COLO668 (cell line): ENCODE data around the gene ITSN1.

Source experiments
- DNase-seq: peaks from one replicate; lab custom pipeline; 2025; ENCODE audit not compliant: unreplicated experiment; lab: John Stamatoyannopoulos, UW

The ITSN1 gene

GRCh38 chr21:33834801-33835500 lies 192.7 kb downstream of the ITSN1 start:
- DNase-seq = no peak

DNA sequence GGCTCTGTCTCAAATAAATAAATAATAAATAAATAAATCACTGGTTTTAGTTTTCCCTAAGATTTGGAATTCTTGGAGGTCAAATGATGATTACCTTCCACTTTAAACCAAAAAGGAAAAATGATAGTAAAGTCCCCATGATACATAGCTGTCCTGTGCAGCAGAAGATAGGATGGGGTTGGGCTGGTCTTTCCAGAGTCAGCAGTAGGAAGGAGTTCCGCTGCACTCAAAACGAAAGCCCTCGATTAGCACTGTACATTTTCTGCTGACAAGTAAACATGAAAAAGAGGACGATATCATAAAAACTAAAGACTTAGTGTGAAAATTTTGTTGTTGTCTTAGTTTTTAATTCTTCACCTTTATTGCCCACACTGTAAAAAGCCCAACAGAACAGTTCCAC lies 193.6 kb downstream of the ITSN1 start:
- no peak for DNase-seq

DNA sequence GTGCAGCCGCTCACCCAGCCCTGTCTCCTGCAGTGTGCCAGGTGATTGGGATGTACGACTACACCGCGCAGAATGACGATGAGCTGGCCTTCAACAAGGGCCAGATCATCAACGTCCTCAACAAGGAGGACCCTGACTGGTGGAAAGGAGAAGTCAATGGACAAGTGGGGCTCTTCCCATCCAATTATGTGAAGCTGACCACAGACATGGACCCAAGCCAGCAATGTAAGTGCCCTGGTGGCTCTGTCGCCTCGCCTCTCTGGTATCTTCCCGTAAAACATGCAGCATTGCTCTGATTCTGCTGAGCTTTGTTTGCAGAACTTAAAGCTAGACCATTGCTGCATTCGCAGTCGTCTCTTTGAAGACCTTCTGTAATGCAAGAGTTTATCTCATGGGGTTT lies 194.1 kb downstream of the ITSN1 start:
- DNase-seq = no peak

GRCh38 chr21:33839167-33839716 lies 196.9 kb downstream of the ITSN1 start:
- DNase-seq = no peak

GRCh38 chr21:33839806-33840205 lies 197.5 kb downstream of the ITSN1 start:
- DNase-seq = no peak

DNA sequence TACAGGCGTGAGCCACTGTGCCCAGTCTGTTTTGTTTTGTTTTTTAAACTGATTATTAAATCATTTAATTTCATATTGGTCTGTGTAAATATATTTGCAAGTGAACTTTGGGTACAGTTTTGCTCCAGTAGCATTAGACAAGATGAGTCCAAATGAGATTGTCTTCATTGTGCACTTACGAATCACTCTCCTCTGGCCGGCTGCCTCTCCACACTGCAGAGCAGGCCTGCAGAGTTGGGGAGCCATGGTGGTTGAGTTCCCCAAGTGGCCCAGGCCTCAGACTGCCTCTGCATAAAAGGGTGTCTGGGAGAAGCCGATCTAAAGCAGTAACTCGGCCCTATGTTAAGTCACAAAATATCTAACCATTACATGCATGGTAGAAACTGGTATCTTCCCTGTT lies 198.5 kb downstream of the ITSN1 start:
- DNase-seq = no peak

GRCh38 chr21:33841561-33841960 lies 199.3 kb downstream of the ITSN1 start:
- no peak for DNase-seq

GRCh38 chr21:33843216-33843615 lies 200.9 kb downstream of the ITSN1 start:
- DNase-seq = no peak

- DNase-seq = no peak
Observed at GRCh38 chr21:33844104-33844889, 202.0 kb downstream of the ITSN1 start.

DNA sequence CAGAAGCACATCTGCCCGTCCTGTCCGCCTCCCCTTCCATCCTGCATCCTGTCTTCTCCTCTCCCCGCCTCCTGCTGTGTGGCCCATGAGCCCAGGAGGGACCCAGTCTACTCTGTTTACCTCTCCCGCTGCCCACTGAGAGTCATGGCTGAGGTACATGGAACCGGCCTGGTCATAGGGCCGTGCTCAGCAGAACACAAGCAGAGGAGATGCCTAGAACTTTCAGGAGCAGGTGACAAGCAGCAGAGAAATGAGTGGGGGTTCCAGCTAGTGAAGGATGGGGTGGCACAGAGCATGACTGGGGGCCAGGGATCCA lies 202.5 kb downstream of the ITSN1 start:
- no peak for DNase-seq

DNA sequence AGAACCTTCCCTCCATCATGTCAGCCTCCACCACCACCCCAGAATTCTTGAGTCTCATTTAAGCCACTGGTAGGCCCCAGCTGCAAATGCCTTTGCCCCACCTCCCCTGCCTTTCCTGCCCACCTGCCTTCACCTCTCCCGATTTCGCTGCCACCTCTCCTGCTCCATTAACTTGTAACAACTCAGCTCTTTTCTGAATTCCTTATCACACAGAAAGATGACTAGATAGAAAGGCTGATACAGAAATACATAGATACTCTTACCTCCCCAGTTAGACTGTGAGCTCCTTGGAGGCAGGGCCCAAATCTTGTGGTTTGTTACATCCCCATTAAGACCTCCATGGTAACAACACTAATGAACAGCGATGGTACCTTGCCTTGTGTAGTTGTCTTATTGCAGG lies 203.8 kb downstream of the ITSN1 start:
- no peak for DNase-seq

DNA sequence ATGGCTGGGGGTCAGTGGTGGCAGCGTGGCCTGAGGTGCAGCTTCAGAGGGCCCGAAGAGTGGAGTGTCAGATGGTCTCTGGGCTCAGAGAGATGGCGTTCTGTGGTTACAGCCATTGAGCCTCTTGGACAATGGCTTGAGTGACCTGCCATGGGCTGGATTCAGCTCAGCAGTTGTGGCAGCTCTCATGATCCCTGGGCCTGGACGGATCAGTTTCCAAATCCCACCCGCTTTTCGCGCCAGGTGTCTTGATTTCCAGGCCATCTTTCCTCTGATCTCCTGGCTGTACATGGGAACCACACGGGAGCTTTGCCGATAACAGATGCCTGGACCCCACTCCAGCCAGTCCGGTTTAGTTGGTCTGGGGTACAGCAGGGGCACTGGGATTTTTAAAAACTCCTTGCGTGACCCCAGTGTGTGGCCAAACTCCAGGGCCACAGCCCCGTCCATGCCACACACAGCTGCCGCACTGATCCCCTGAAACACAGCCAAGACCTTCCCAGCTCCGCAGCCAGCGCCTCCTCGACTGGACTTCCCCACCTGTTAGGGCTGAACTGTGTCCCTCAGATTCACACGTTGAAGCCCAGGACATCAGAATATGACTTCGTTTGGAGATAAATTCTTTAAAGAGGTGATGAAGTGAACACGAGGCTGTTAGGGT lies 205.4 kb downstream of the ITSN1 start:
- no peak for DNase-seq

- DNase-seq = peak; percentile 97
Observed at GRCh38 chr21:33848249-33848953, 206.1 kb downstream of the ITSN1 start.

GRCh38 chr21:33849834-33850233 lies 207.5 kb downstream of the ITSN1 start:
- no peak for DNase-seq

DNA sequence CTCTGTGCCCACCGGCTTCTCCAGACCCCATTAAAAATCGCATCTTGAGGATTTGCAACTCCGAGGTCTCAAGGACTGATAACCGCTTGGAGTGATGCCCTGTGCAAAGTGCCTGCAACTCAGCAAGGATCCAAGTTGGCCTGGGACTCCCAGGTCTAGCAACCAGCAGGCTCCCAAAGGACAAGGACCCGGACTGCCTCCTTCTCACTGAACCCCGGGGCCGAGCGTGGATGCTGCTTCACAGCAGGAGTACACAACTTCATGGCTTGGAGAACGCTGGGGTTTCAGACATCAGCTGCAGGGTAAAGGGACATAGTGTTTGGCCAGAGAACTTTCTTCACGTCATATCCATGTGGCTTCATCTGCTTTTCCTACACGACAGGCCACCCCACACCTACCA lies 208.1 kb downstream of the ITSN1 start:
- no peak for DNase-seq

DNA sequence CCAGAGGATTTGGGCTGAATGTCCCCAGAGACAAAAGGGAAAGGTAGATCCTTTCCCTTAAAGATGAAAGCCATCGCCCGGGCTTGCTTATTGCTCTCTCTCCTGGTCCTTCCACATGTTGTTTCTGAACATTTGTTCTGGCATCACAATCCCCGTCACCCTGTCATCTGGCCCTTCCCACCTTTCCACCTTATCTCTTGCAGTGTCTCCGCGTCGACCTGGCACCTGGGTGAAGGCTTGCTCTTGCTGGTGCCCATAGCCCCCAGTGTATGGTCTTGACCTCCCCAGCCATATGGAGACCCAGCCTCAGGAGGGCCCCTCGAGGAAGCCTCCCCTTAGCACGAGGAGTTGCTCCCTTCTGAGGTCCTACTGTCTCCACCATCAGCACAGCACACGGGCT lies 208.7 kb downstream of the ITSN1 start:
- no peak for DNase-seq

DNA sequence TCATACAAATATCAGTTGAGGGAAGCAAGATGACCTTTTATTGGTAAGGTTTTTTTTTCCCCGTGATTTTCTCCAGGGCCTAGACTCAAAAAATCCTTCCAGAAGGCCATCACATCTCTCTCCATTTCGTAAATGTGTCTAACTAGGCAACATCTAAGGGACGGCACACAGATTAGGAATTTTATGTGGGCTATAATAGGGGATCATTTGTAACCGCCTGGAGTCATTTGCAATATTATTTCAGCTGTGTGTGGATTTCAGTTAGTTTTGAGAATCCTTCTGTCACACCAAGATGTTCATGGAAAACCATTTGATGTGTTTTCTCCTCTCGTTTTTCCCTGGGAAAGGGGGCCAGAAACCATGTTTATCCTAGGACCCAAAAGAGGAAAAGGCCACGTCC lies 210.2 kb downstream of the ITSN1 start:
- no peak for DNase-seq

GRCh38 chr21:33854604-33855003 lies 212.3 kb downstream of the ITSN1 start:
- peak; percentile 83 for DNase-seq

DNA sequence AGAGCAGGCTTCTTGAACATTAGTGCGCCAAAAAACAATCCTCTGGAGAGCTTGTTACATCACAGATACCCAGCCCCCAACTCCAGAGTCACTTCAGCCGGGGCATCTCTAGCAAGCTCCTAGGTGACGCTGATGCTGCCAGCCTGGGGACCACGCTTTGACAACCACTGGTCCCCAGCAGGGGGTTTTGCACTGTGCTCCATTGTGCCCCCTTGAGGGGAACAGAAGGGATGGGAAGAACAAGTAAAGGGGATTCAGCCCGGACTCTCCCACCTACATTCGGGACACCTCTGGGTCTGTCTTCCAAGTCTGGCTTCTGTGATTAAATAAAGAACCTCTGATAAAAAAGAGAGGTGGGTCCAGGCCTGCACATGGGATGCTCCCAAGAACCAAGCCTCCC lies 212.9 kb downstream of the ITSN1 start:
- DNase-seq = peak; percentile 33

DNA sequence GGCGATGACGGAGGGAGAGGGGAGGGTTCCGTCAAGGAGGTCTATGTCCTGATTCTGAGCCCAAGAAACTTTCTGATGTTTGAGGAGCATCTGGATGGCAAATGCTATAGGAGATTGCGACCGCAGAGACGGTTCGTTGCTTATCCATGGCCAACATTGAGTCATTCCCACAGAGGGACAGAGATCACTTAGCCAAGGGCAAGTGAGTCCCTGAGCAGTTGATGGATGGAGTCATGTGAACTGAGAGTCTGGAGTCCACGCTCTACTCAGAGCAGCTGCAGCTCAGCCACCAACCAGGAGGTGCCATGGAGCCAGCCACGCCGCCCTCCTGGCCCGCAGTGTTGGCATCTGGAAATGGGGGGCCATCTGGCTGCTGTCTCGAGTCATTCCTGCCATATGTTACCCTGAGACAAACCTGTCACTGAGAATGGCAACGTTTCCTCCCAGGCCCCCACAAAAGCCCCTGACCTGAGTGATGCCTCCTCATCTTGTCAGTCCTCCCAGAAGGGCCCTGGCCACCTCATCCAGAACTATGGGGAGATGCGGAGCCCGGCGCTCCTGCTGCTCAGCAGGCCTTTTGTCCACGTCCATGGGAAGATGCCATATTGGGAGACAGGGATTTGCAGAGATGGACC lies 214.7 kb downstream of the ITSN1 start:
- no peak for DNase-seq
